Neural cell (in vitro differentiated cells): ENCODE results near the gene NME3. TPM values are rescaled to one million over a fixed set of nuclear protein-coding genes. Genes with fewer than 3 reads are reported as not detected.

Experiments used
- H2AFZ ChIP-seq: fragments of 200-600, 300-800 bp; sonication (generic), shearing (Covaris generic); 2 replicates; pipeline ENCODE4 v1.6.0; 2014; ENCODE audit warnings: low read depth, mild to moderate bottlenecking, antibody characterized with exemption, low read length, moderate library complexity
- H3F3A ChIP-seq: fragments of 200-600 bp; shearing (Covaris generic); 2 replicates; pipeline ENCODE4 v1.6.1; 2016; ENCODE audit warnings: mild to moderate bottlenecking, moderate library complexity, mixed read lengths, antibody characterized with exemption, low read length; ENCODE audit not compliant: insufficient read depth, poor library complexity, severe bottlenecking
- H3K27ac ChIP-seq: fragments of 200-600, 300-800 bp; sonication (generic), shearing (Covaris generic); 2 replicates; pipeline ENCODE4 v1.5.1; 2014; ENCODE audit warnings: mild to moderate bottlenecking, low read length, moderate library complexity
- H3K27me3 ChIP-seq: fragments of 300-800, 200-600 bp; sonication (generic), shearing (Covaris generic); 2 replicates; pipeline ENCODE4 v1.6.0; 2014; ENCODE audit warnings: mild to moderate bottlenecking, low read depth, low read length, moderate library complexity; ENCODE audit not compliant: insufficient read depth
- H3K36me3 ChIP-seq: fragments of 300-800, 200-600 bp; sonication (generic), shearing (Covaris generic); 2 replicates; pipeline ENCODE4 v1.5.1; 2014; ENCODE audit warnings: mild to moderate bottlenecking, antibody characterized with exemption, low read length, moderate library complexity; ENCODE audit not compliant: insufficient read depth
- H3K4me2 ChIP-seq: fragments of 300-800, 200-600 bp; sonication (generic), shearing (Covaris generic); 2 replicates; pipeline ENCODE4 v1.6.0; 2014; ENCODE audit warnings: mild to moderate bottlenecking, low read length
- H3K4me3 ChIP-seq: fragments of 300-800, 200-600 bp; sonication (generic), shearing (Covaris generic); 2 replicates; pipeline ENCODE4 v1.5.1; 2014; ENCODE audit warnings: mild to moderate bottlenecking, low read length, moderate library complexity
- H3K79me2 ChIP-seq: fragments of 200-600 bp; shearing (Covaris generic); replicated peaks from 2 replicates; pipeline ENCODE4 v1.6.0; 2014; ENCODE audit warnings: mild to moderate bottlenecking, low read length, moderate library complexity; ENCODE audit not compliant: insufficient read depth
- H3K9ac ChIP-seq: fragments of 300-800, 200-600 bp; sonication (generic), shearing (Covaris generic); 2 replicates; pipeline ENCODE4 v1.6.1; 2016; ENCODE audit warnings: mild to moderate bottlenecking, low read length, mixed read lengths
- H3K9me2 ChIP-seq: fragments of 200-600 bp; shearing (Covaris generic); 2 replicates; pipeline ENCODE4 v1.6.1; 2016; ENCODE audit warnings: mild to moderate bottlenecking, low read length, mixed read lengths; ENCODE audit not compliant: insufficient read depth
- H3K9me3 ChIP-seq: fragments of 200-600, 300-800 bp; sonication (generic), shearing (Covaris generic); 2 replicates; pipeline ENCODE4 v1.6.1; 2016; ENCODE audit warnings: mild to moderate bottlenecking, mixed run types, low read length, moderate library complexity, mixed read lengths
- H4K20me1 ChIP-seq: fragments of 200-600 bp; shearing (Covaris generic); 2 replicates; pipeline ENCODE4 v1.6.1; 2016; ENCODE audit warnings: mild to moderate bottlenecking, mixed run types; ENCODE audit not compliant: insufficient read depth
- EZH2 ChIP-seq: fragments of 200-600, 300-800 bp; shearing (Covaris generic), sonication (generic); IDR thresholded peaks from 2 replicates; pipeline ENCODE4 v1.6.1; 2014; ENCODE audit warnings: antibody characterized with exemption, low read length, borderline replicate concordance, mild to moderate bottlenecking; ENCODE audit not compliant: insufficient read depth, poor library complexity, severe bottlenecking
- MXI1 ChIP-seq: fragments of 450-650 bp; conservative IDR thresholded peaks from 2 replicates; pipeline ENCODE4 v1.6.1; 2014; ENCODE audit warnings: antibody characterized with exemption, mild to moderate bottlenecking; ENCODE audit not compliant: poor library complexity, severe bottlenecking
- POLR2AphosphoS5 ChIP-seq: IDR thresholded peaks from 2 replicates; pipeline ENCODE4 v1.6.1; 2012
- RAD21 ChIP-seq: fragments of 450-650 bp; conservative IDR thresholded peaks from 2 replicates; pipeline ENCODE4 v1.6.1; 2014; ENCODE audit warnings: antibody characterized with exemption, mild to moderate bottlenecking, moderate library complexity
- SMC3 ChIP-seq: fragments of 450-650 bp; conservative IDR thresholded peaks from 2 replicates; pipeline ENCODE4 v1.6.1; 2014; ENCODE audit warnings: antibody characterized with exemption, mild to moderate bottlenecking, moderate library complexity; ENCODE audit not compliant: poor library complexity
- polyA plus RNA-seq: library from polyadenylated mRNA; depleted of rRNA; stranded (reverse); fragments of >200 nt; gene quantifications from 2 replicates; pipeline ENCODE4 v1.2.3, GENCODE V29; 2014
- TF ChIP-seq, protein P1 (sequence below): fragments of 450-650 bp; IDR thresholded peaks from 2 replicates; pipeline ENCODE4 v1.5.1; 2014; ENCODE audit warnings: antibody characterized with exemption, mild to moderate bottlenecking, moderate library complexity; ENCODE audit not compliant: poor library complexity, severe bottlenecking
- TF ChIP-seq, protein P2 (sequence below): IDR thresholded peaks from 2 replicates; pipeline ENCODE4 v1.6.1; 2012; ENCODE audit warnings: borderline replicate concordance

The NME3 gene
- polyA plus RNA-seq, 1 donor from 2014 or later: 102 TPM

DNA sequence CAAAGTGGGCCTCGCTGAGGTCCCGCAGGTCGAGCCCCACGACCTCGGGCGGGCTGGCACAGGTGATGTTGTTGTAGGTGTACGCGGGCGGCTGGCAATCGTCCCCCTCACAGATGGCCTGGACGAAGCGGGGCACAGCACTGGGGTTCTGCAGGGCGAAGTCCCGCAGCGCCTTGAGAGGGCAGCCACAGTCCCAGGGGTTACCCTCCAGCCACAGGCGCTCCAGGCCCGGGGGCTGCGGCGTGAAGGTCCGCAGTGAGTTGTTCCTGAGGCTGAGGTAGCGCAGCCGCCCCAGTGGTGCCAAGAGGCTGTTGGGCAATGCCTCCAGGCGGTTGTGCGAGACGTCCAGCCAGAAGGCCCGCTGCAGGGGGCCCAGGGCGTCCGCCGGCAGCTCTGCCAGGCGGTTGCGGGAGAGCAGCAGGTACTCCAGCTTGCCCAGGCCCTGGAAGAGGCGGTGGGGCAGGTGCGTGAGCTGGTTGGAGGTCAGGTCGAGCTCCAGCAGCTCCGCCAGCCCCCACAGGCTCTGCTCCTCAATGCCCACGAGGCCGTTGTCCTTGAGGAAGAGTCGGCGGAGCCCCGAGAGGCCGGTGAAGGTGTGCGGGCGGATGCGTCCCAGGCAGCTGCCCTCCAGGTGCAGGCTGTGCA is 19.4 kb upstream of the NME3 start:
- Histone ChIP-seq H3K4me2 (no peak overlapping the region), H3F3A (no peaks in the 10 kb centered on the region), H3K9me3 (no peaks in the 10 kb centered on the region), H3K9me2 (no peaks in the 10 kb centered on the region), H3K36me3 (no peaks in the 10 kb centered on the region), H3K9ac (no peak overlapping the region), H3K27ac (no peak overlapping the region), H3K4me3 (no peak overlapping the region), H2AFZ (no peak overlapping the region), H4K20me1 (no peaks in the 10 kb centered on the region), H3K79me2 (no peaks in the 10 kb centered on the region), H3K27me3 (no peaks in the 10 kb centered on the region)
- TF ChIP-seq, protein P1, sequence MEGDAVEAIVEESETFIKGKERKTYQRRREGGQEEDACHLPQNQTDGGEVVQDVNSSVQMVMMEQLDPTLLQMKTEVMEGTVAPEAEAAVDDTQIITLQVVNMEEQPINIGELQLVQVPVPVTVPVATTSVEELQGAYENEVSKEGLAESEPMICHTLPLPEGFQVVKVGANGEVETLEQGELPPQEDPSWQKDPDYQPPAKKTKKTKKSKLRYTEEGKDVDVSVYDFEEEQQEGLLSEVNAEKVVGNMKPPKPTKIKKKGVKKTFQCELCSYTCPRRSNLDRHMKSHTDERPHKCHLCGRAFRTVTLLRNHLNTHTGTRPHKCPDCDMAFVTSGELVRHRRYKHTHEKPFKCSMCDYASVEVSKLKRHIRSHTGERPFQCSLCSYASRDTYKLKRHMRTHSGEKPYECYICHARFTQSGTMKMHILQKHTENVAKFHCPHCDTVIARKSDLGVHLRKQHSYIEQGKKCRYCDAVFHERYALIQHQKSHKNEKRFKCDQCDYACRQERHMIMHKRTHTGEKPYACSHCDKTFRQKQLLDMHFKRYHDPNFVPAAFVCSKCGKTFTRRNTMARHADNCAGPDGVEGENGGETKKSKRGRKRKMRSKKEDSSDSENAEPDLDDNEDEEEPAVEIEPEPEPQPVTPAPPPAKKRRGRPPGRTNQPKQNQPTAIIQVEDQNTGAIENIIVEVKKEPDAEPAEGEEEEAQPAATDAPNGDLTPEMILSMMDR: no peak
- TF ChIP-seq POLR2AphosphoS5: no peak
- TF ChIP-seq, protein P2, sequence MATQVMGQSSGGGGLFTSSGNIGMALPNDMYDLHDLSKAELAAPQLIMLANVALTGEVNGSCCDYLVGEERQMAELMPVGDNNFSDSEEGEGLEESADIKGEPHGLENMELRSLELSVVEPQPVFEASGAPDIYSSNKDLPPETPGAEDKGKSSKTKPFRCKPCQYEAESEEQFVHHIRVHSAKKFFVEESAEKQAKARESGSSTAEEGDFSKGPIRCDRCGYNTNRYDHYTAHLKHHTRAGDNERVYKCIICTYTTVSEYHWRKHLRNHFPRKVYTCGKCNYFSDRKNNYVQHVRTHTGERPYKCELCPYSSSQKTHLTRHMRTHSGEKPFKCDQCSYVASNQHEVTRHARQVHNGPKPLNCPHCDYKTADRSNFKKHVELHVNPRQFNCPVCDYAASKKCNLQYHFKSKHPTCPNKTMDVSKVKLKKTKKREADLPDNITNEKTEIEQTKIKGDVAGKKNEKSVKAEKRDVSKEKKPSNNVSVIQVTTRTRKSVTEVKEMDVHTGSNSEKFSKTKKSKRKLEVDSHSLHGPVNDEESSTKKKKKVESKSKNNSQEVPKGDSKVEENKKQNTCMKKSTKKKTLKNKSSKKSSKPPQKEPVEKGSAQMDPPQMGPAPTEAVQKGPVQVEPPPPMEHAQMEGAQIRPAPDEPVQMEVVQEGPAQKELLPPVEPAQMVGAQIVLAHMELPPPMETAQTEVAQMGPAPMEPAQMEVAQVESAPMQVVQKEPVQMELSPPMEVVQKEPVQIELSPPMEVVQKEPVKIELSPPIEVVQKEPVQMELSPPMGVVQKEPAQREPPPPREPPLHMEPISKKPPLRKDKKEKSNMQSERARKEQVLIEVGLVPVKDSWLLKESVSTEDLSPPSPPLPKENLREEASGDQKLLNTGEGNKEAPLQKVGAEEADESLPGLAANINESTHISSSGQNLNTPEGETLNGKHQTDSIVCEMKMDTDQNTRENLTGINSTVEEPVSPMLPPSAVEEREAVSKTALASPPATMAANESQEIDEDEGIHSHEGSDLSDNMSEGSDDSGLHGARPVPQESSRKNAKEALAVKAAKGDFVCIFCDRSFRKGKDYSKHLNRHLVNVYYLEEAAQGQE: no peak
- no peak for TF ChIP-seq RAD21
- no peak for TF ChIP-seq SMC3
- no peak for TF ChIP-seq MXI1

DNA sequence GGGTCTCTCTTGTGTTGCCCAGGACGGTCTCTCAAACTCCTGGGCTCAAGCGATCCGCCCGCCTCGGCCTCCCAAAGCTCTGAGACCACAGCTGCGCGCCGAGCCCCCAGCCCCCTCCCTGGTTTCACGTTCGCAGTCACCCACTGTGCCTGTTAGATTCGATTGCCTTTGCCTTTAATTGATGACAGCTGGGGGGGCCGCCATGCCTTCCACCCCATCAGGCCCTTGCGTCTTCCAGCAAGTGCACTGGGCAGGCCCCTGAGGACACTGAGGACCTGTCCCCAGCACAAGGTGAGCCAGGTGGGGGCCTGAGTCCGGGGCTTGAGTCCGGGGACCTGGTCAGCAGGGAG is 18.9 kb upstream of the NME3 start:
- no peaks in the 10 kb centered on the region for H3K27me3 ChIP-seq
- TF ChIP-seq EZH2: no peak
- TF ChIP-seq, protein P1: no peak
- no peak for TF ChIP-seq RAD21
- no peak overlapping the region for H3K4me2 ChIP-seq
- no peak overlapping the region for H3K27ac ChIP-seq
- H4K20me1 ChIP-seq: no peaks in the 10 kb centered on the region
- H3F3A ChIP-seq: no peaks in the 10 kb centered on the region
- no peak overlapping the region for H2AFZ ChIP-seq
- no peak overlapping the region for H3K4me3 ChIP-seq
- no peaks in the 10 kb centered on the region for H3K36me3 ChIP-seq
- H3K9me3 ChIP-seq: no peaks in the 10 kb centered on the region
- peaks cover under 1% of the 10 kb centered on the region for H3K79me2 ChIP-seq
- no peaks in the 10 kb centered on the region for H3K9me2 ChIP-seq
- no peak overlapping the region for H3K9ac ChIP-seq
